SHP77 (cell line): ENCODE data around the gene NDRG4.
"Not testable (repeated sequence)": the region's sequence is repeated elsewhere in the genome, so short reads cannot be mapped to it uniquely, and the experiment has no call there.

Source experiments
- DNase-seq, 2 experiments: peaks; one replicate each; lab custom pipeline; 2025; lab: John Stamatoyannopoulos, UW

Gene NDRG4

GRCh38 chr16:58465817-58466216 is 34.1 kb upstream of the NDRG4 start:
- DNase-seq = no peak

- DNase-seq = no peak
These were observed 33.5 kb upstream of the NDRG4 start for GRCh38 chr16:58466396-58466795.

DNA sequence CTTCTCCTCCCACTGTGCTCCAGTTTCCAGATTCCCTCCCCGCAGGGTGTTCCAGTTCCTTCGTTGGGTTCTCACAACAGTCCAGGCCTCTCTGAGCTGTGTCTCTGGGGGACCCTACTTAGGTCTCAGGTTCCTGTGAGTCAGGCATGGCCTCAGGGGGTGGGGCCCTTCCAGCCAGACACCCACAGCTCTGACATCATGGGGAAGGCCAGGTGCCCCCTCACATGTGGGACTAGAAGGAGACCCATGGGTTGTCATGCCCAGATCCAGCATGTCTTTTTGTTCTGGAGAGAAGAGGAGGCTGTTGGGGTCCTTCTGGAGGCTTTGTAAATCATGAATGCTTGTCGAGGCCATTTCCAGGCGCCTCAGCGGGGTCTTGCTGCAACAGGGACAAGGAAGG is 32.0 kb upstream of the NDRG4 start:
- DNase-seq = no peak

DNA sequence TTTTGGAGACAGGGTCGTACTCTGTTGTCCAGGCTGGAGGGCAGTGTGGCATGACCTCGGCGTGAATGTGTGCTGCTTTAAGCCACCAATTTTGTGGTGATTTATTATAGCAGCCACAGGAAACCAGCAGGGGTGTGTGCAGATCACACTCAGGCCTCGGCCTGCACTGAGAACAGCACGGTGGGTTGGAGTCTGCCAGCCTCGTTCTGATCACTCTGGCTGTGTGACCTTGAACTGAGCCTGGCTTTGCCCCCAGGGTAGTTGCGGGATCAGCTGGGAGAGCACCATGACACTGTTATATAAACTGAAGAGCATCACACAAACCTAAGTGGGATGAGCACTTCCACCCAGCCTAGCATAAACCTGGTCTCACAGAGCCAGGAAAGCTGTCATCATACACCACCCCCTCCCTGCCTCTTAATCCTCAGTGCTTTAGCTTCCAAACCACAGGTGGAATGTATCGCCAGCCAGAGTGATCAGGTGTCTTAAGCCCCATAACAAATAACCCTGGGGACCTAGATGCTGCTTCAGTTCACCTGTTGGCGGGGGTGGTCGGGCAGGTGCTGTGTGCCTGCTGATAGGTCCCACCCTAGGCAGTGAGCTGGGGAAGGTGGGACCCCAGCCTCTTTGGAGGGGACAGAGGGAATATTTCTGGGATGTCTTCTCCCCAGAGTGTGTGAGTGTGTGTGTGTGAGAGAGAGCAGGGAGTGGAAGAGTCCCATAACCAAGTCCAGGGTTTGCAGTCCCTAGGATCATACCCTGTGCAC is 28.6 kb upstream of the NDRG4 start:
- no peak for DNase-seq

- DNase-seq = no peak
These were observed 27.7 kb upstream of the NDRG4 start for GRCh38 chr16:58472266-58472665.

DNA sequence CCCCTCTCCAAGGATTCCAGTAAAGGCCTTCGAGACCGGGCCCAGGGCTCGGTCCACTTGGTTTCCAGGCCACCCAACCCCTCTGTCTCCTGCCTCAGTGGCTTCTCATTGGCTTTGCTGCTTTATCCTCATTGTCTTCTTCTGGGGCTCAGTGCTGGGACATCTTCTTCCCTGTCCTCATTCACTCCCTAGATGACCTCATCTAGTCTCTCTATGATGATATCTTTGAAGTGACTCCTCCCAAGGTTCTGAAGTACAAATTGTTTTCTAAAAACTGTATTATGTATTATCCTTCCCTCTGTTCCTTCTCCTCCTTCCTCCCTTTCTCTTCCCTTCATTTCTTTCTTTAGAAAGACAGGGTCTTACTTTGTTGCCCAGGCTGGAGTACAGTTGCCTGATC is 27.1 kb upstream of the NDRG4 start:
- DNase-seq = no peak

GRCh38 chr16:58474296-58474695 is 25.6 kb upstream of the NDRG4 start:
- no peak for DNase-seq

GRCh38 chr16:58475091-58475619 is 24.8 kb upstream of the NDRG4 start:
- no peak for DNase-seq

DNA sequence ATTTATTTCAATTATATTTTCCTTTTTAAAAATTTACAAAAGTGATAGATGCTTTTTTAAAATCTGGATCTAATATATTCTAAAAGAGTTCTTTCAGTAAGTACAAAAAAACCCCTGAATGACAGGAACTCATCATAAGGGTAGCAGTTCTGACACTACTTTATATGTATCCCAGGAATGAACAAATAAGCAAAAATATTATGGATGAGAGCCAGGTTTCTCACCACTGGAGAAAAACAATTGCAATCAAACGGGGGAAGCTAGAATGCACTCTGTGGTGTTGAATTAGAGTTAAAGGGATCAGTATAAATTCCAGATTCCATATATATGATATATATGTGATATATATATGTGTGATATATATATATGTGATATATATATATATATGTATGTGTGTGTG is 23.2 kb upstream of the NDRG4 start:
- no peak for DNase-seq

DNA sequence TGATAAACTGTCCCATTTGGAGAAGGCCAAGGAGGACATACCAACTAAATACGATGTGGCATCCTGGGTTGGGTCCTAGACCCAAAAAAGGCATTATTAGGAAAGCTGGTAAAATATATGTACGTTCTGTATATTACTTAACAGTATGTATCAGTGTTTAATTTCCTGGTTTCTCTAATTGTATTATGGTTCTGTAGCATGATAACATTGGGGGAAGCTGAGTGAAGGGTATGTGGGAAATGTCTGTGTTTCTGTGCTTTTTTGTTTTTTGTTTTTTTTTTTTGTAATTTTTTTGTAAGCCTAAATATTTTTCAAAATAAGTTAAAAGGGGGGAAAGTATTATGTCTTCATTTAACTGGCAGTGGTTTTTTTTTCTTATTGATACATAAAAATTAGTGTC is 21.5 kb upstream of the NDRG4 start:
- no peak for DNase-seq

- no peak for DNase-seq
These were observed 18.6 kb upstream of the NDRG4 start for GRCh38 chr16:58481226-58481869.

DNA sequence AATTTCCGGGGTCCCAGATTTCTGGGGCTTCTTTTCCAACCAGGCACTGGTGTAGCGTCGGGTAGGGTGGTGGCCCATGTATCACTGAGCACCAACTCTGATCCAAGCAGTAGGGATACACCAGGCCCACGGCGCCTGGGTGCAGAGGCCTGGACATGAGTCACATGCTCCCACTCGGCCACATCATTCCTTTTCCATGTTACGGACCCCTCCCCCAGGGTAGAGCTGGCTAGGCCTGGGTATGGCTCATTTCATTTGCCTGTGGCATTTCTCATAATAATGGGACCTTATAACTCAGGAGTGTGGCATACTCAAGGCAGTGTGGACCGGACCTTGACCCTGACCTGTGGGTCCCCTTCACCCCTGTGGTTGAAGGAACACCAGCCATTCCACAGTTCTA is 18.0 kb upstream of the NDRG4 start:
- no peak for DNase-seq

- DNase-seq = no peak
These were observed 14.6 kb upstream of the NDRG4 start for GRCh38 chr16:58485184-58485887.

DNA sequence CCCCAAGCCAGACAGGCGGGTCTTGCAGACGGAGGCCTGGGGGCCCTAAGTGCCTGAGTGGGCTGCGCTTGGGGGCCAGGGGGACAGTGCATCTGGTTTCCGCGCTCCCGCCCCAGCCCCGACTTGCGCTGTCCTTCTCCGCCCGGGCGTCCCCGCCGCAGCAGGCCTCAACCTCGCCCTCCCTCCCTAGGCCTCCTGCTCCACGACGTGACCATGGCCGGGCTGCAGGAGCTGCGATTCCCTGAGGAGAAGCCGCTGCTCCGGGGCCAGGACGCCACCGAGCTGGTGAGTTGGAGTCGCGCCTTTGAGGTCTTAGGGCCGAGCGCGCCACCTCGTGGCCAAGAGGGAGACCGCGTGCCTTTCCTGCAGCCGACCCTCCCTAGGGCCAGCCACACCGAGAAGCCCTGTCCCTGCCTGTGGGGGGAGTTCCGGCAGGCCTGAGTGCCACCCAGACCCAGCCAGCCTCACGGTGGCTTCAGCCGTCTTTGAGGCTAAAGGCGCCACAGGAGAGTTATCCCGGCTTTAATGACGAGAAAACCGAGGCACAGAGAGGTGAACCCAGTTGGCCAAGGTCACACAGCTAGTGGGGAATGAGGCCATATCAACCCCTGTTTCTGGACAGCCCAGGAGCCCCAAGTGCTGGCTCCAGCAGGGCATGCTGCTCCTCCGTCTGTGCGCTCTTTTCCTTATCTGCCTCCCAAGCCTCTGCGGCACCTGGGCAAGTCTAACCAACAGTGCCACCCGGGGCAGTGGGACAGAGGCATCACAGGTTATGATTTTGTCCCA is 12.2 kb upstream of the NDRG4 start:
- DNase-seq = peak; percentile 68 to 83

DNA sequence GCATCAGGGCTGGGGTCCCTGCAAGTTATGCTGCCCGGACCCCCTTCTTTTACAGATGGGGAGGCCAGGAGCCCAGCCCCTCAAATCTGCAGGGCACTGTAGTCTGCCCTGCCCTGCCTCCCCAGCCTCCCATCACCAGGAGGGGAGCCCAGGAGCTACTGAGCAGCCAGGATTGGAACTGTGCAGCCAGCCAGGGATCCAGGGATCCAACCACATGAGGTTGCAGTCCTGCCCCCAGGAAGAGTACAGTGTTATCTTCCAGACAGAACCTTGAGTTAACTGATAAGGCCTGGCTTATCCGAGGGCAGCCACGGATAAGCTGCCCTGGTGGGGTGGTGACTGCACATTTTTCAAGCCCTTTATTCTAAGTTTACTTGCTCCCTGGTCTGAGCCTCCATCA is 11.4 kb upstream of the NDRG4 start:
- DNase-seq = no peak

- no peak for DNase-seq
These were observed 9.9 kb upstream of the NDRG4 start for GRCh38 chr16:58490065-58490464.

GRCh38 chr16:58490539-58490938 is 9.4 kb upstream of the NDRG4 start:
- not testable (repeated sequence) for DNase-seq

DNA sequence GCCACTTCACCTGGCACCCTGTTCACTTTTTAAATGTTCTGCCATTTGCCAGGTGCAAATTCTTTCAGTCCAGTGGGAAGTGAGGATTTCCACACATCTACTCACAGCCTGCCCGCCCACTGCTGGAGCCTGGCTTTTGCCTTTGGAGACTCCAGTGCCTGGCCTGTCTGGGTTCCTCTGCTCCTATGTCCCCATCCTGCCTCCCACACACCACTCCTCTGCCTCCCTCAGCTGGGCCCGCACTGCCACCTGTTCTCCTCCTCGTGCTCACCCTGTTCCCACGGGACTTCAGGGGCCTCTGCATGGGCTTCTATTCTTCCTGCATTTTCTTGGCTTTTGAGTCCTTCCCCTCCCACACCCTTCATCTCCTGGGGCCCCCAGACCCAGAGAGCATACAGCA is 7.9 kb upstream of the NDRG4 start:
- DNase-seq = no peak

- peak in 1 of 2 experiments; percentile 11 for DNase-seq
These were observed 7.2 kb upstream of the NDRG4 start for GRCh38 chr16:58492735-58493134.

DNA sequence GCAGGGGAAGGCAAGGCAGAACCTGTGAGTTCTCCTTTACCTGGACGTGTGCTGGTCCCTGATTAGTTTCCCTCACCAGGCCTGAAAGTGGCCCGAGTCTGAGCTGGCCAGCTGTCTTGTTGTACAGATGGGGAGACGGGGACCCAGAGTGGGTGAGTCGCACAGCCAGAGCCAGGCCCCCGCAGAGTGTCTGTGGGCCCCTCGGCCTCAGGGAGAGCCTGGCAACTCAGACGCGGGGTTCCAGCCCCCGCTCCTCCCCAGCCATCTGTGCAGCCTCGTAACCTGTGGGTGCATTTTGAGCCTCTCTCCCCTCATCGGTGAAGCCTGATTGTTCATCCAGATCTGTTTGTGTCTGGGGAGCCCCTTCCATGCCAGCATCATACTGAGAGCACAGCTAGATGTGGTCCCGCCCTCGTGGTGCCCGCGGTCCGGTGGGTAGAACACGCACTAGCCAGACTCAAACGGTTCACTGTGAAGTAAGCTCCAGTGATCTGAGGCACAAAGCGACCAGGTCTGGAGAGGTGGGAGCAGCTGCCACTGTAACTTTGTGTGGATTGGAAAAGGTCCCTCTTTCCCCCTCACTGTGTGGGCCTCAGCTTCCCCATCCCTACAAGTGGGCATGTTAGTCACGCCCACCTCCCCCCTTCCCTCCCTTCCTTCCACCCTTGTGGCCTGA is 6.0 kb upstream of the NDRG4 start:
- DNase-seq = no peak

GRCh38 chr16:58494981-58495520 is 4.9 kb upstream of the NDRG4 start:
- DNase-seq = peak; percentile 89 to 92
